Stromal cell of bone marrow (primary cell): ENCODE results near the gene PATL2.
"Not testable (repeated sequence)": the region's sequence is repeated elsewhere in the genome, so short reads cannot be mapped to it uniquely, and the experiment has no call there.

ENCODE experiments used
- DNase-seq: peaks from one replicate; pipeline ENCODE4 v3.0.0-alpha.2; 2012; ENCODE audit warnings: low read depth

Gene PATL2

GRCh38 chr15:44690245-44690644, 20.9 kb downstream of the PATL2 start:
- DNase-seq, result not testable (repeated sequence)

- not testable (repeated sequence) for DNase-seq
Measured at GRCh38 chr15:44689318-44689717, 21.8 kb downstream of the PATL2 start.

- not testable (repeated sequence) for DNase-seq
Measured at GRCh38 chr15:44682809-44683682, 28.1 kb downstream of the PATL2 start.

GRCh38 chr15:44682211-44682610, 28.9 kb downstream of the PATL2 start:
- no peak for DNase-seq

GRCh38 chr15:44676676-44677075, 34.4 kb downstream of the PATL2 start:
- no peak for DNase-seq

- no peak for DNase-seq
Measured at GRCh38 chr15:44675911-44676310, 35.2 kb downstream of the PATL2 start.

GRCh38 chr15:44673639-44674038, 37.5 kb downstream of the PATL2 start:
- no peak for DNase-seq

- DNase-seq, result no peak
Measured at GRCh38 chr15:44670087-44670950, 40.8 kb downstream of the PATL2 start.

GRCh38 chr15:44668921-44669320, 42.2 kb downstream of the PATL2 start:
- no peak for DNase-seq

- DNase-seq, result no peak
Measured at GRCh38 chr15:44667039-44667360, 44.1 kb downstream of the PATL2 start.

GRCh38 chr15:44666210-44667038, 44.7 kb downstream of the PATL2 start:
- no peak for DNase-seq

- peak; percentile 97 for DNase-seq
Measured at GRCh38 chr15:44663410-44664308, 47.5 kb downstream of the PATL2 start, which contains the start of gene SPG11. Gene SPG11, minus strand, starts transcription at chr15:44663662. Its CDS starts 15 bp downstream, at chr15:44663647.

GRCh38 chr15:44662478-44663409, 48.4 kb downstream of the PATL2 start:
- DNase-seq, result no peak

- no peak for DNase-seq
Measured at GRCh38 chr15:44661576-44661975, 49.5 kb downstream of the PATL2 start.

- no peak for DNase-seq
Measured at GRCh38 chr15:44659056-44659455, 52.1 kb downstream of the PATL2 start.

GRCh38 chr15:44657378-44657777, 53.7 kb downstream of the PATL2 start:
- no peak for DNase-seq

- DNase-seq, result no peak
Measured at GRCh38 chr15:44656913-44657312, 54.2 kb downstream of the PATL2 start.

- DNase-seq, result no peak
Measured at GRCh38 chr15:44656298-44656697, 54.8 kb downstream of the PATL2 start.

- no peak for DNase-seq
Measured at GRCh38 chr15:44654858-44655257, 56.3 kb downstream of the PATL2 start.

GRCh38 chr15:44647637-44648036, 63.5 kb downstream of the PATL2 start:
- DNase-seq, result no peak
